HepG2 (cell line): Measurements from ENCODE around the gene SRF. TPM values are rescaled to one million over a fixed set of nuclear protein-coding genes. Genes with fewer than 3 reads are reported as not detected.

Experiments used
- AGO1 ChIP-seq: fragments of 200-400 bp; formaldehyde crosslinking; IDR thresholded peaks from 2 replicates; pipeline ENCODE4 v1.6.1; 2017; ENCODE audit warnings: mild to moderate bottlenecking, low read depth, low read length, moderate library complexity; ENCODE audit not compliant: poor library complexity, severe bottlenecking
- ARID2 ChIP-seq: sonication (generic); formaldehyde crosslinking; IDR thresholded peaks from 2 replicates; pipeline ENCODE4 v1.8.1; 2022; ENCODE audit warnings: mild to moderate bottlenecking, missing genetic modification reagents, borderline replicate concordance
- ARNT ChIP-seq: fragments of 450-650 bp; IDR thresholded peaks from 2 replicates; pipeline ENCODE4 v1.6.1; 2017
- ATRX ChIP-seq: sonication (generic); formaldehyde crosslinking; IDR thresholded peaks from 2 replicates; pipeline ENCODE4 v1.4.0; 2020; ENCODE audit warnings: missing genetic modification reagents, borderline replicate concordance
- BCLAF1 ChIP-seq: fragments of 450-650 bp; IDR thresholded peaks from 2 replicates; pipeline ENCODE4 v1.6.1; 2017; ENCODE audit warnings: mild to moderate bottlenecking
- DNMT3B ChIP-seq: conservative IDR thresholded peaks from 2 replicates; pipeline ENCODE4 v1.6.1; 2016; ENCODE audit warnings: missing biosample characterization, control low read depth
- GPN1 ChIP-seq: sonication (generic); formaldehyde crosslinking; IDR thresholded peaks from 2 replicates; pipeline ENCODE4 v1.5.1; 2020; ENCODE audit warnings: missing genetic modification reagents, borderline replicate concordance
- HOXA3 ChIP-seq: sonication (generic); formaldehyde crosslinking; IDR thresholded peaks from 2 replicates; pipeline ENCODE4 v1.5.0; 2020; ENCODE audit warnings: missing genetic modification reagents
- IKZF1 ChIP-seq: fragments of 450-650 bp; IDR thresholded peaks from 2 replicates; pipeline ENCODE4 v1.7.1; 2016
- IRF2 ChIP-seq: IDR thresholded peaks from 2 replicates; pipeline ENCODE4 v1.6.1; 2018; ENCODE audit warnings: missing genetic modification reagents, missing compliant biosample characterization
- KDM2A ChIP-seq: sonication (generic); formaldehyde crosslinking; IDR thresholded peaks from 2 replicates; pipeline ENCODE4 v1.4.0; 2020; ENCODE audit warnings: low read depth, missing genetic modification reagents, borderline replicate concordance
- KDM3A ChIP-seq: IDR thresholded peaks from 2 replicates; pipeline ENCODE4 v1.6.1; 2018; ENCODE audit warnings: low read depth, missing compliant biosample characterization
- KLF9 ChIP-seq: IDR thresholded peaks from 2 replicates; pipeline ENCODE4 v1.6.1; 2016; ENCODE audit warnings: low read depth
- MAZ ChIP-seq, 2 experiments: sonication (generic) in 1 of 2; formaldehyde crosslinking in 1 of 2; IDR thresholded peaks; 2 replicates each; pipeline versions ENCODE4 v1.5.0 to v1.6.1; 2012 to 2020; ENCODE audit warnings: low read depth in 2 of 2, mild to moderate bottlenecking in 2 of 2, borderline replicate concordance in 1 of 2, improper control_type of control experiment in 1 of 2, low read length in 1 of 2, missing genetic modification reagents in 1 of 2, moderate library complexity in 1 of 2
- MEIS1 ChIP-seq: sonication (generic); formaldehyde crosslinking; IDR thresholded peaks from 2 replicates; pipeline ENCODE4 v1.9.0; 2021; ENCODE audit warnings: mild to moderate bottlenecking, missing genetic modification reagents, moderate library complexity, borderline replicate concordance
- PHF8 ChIP-seq: sonication (generic); formaldehyde crosslinking; IDR thresholded peaks from 2 replicates; pipeline ENCODE4 v1.5.0; 2020; ENCODE audit warnings: missing genetic modification reagents
- PPARG ChIP-seq: conservative IDR thresholded peaks from 2 replicates; pipeline ENCODE4 v1.6.1; 2016; ENCODE audit warnings: missing biosample characterization, missing genetic modification reagents
- SKI ChIP-seq: fragments of 450-650 bp; IDR thresholded peaks from one replicate; pipeline ENCODE4 v1.6.1; 2018; ENCODE audit warnings: mild to moderate bottlenecking; ENCODE audit not compliant: partially characterized antibody
- YEATS4 ChIP-seq: sonication (generic); formaldehyde crosslinking; IDR thresholded peaks from 2 replicates; pipeline ENCODE4 v1.4.0; 2020; ENCODE audit warnings: missing genetic modification reagents, borderline replicate concordance
- ZBTB7B ChIP-seq: sonication (generic); formaldehyde crosslinking; IDR thresholded peaks from 2 replicates; pipeline ENCODE4 v1.4.0; 2020; ENCODE audit warnings: missing genetic modification reagents
- ZNF263 ChIP-seq: sonication (generic); formaldehyde crosslinking; IDR thresholded peaks from 2 replicates; pipeline ENCODE4 v1.4.0; 2020; ENCODE audit warnings: missing genetic modification reagents
- ZNF281 ChIP-seq: sonication (generic); formaldehyde crosslinking; IDR thresholded peaks from 2 replicates; pipeline ENCODE4 v1.4.0; 2020; ENCODE audit warnings: missing genetic modification reagents, borderline replicate concordance
- ZNF616 ChIP-seq: sonication (generic); formaldehyde crosslinking; IDR thresholded peaks from 2 replicates; pipeline ENCODE4 v1.5.0; 2020; ENCODE audit warnings: low read depth, mild to moderate bottlenecking, missing genetic modification reagents
- ZNF670 ChIP-seq: sonication (generic); formaldehyde crosslinking; IDR thresholded peaks from 2 replicates; pipeline ENCODE4 v1.8.0; 2022; ENCODE audit warnings: mild to moderate bottlenecking, missing genetic modification reagents, borderline replicate concordance
- ZNF749 ChIP-seq: sonication (generic); formaldehyde crosslinking; IDR thresholded peaks from 2 replicates; pipeline ENCODE4 v1.8.0; 2022; ENCODE audit warnings: mild to moderate bottlenecking, missing genetic modification reagents, moderate library complexity, borderline replicate concordance
- polyA plus RNA-seq, 8 experiments: library from polyadenylated mRNA; depleted of rRNA in 3 of 8; stranded (reverse) in 7 of 8; unstranded in 1 of 8; fragments of >200 nt; fragmentation: Illumina TruSeq in 4 of 8; extraction: Trizol in 4 of 8; gene quantifications; 2 replicates each; pipeline versions ENCODE4 v1.2.1 to v1.2.3, GENCODE V29; 2011 to 2016; ENCODE audit warnings: low read depth in 4 of 8, missing spikeins in 1 of 8, mixed read lengths in 1 of 8; ENCODE audit not compliant: insufficient read depth in 1 of 8
- total RNA-seq, 5 experiments: library from RNA; depleted of rRNA; stranded (reverse); fragments of >200 nt; fragmentation: Illumina TruSeq; extraction: Trizol; gene quantifications; 2 replicates each; pipeline ENCODE4 v1.2.3, GENCODE V29; 2016; ENCODE audit warnings: low read depth in 1 of 5

The SRF gene
- total and polyA plus RNA-seq, 2 of the 13 experiments (the other 11 are each of a cell fraction or from before 2014, with no cell fraction given) = 25.5 to 44.1 TPM

- TF ChIP-seq BCLAF1 (no peak), HOXA3 (no peak), IRF2 (peak; percentile 69), SKI (peak; percentile 50), DNMT3B (CRISPR knock-in tag) (no peak), ARNT (no peak), ZNF281 (CRISPR knock-in tag) (peak; percentile 87), ZNF616 (CRISPR knock-in tag) (peak; percentile 58; the same call in 1 of the 2 replicates), ZNF749 (peak; percentile 71; the same call in 1 of the 2 replicates), KLF9 (peak; percentile 42; the same call in 1 of the 2 replicates), ZBTB7B (CRISPR knock-in tag) (peak; percentile 57; the same call in 1 of the 2 replicates), KDM3A (CRISPR knock-in tag) (peak; percentile 79), IKZF1 (no peak), PPARG (CRISPR knock-in tag) (peak; percentile 42; the same call in 1 of the 2 replicates), MEIS1 (CRISPR knock-in tag) (peak; percentile 85; the same call in 1 of the 2 replicates), ZNF670 (CRISPR knock-in tag) (0 out of 2 replicates have a peak, but pooled peaks have one; percentile 62), KDM2A (peak; percentile 83), ATRX (0 out of 2 replicates have a peak, but pooled peaks have one; percentile 57), PHF8 (CRISPR knock-in tag) (peak; percentile 59), AGO1 (peak; percentile 90), ARID2 (CRISPR knock-in tag) (no peak), YEATS4 (CRISPR knock-in tag) (no peak; the same call in 1 of the 2 replicates), GPN1 (CRISPR knock-in tag) (no peak), ZNF263 (peak; percentile 99), MAZ (IDR thresholded peaks at IDR 0.05; ENCODE audit: borderline replicate concordance, low read depth, low read length) (peak; percentile 94), MAZ (CRISPR knock-in tag; IDR thresholded peaks at IDR 0.05; ENCODE audit: low read depth) (peak; percentile 87)
Observed at GRCh38 chr6:43174263-43175112, 3.4 kb downstream of the SRF start (continued).
